NCI-H1105 (cell line): ENCODE data around the gene RAD18.
A peak's percentile ranks its signal among the peaks of the same experiment; 100 is the strongest.

Source experiments
- DNase-seq: peaks from one replicate; lab custom pipeline; 2025; lab: John Stamatoyannopoulos, UW

The RAD18 gene

GRCh38 chr3:8963137-8963853 is at the start of gene RAD18:
Gene RAD18, minus strand, starts transcription at chr3:8963472. Its CDS starts 87 bp downstream, at chr3:8963385.
- DNase-seq, result peak; percentile 79

- DNase-seq, result no peak
These were observed 49.2 kb upstream of the RAD18 start for GRCh38 chr3:9012521-9012920.

GRCh38 chr3:9009976-9010545 is 46.8 kb upstream of the RAD18 start:
- DNase-seq, result no peak

GRCh38 chr3:9008550-9009255 is 45.4 kb upstream of the RAD18 start:
- no peak for DNase-seq

GRCh38 chr3:9007928-9008327 is 44.7 kb upstream of the RAD18 start:
- no peak for DNase-seq

- no peak for DNase-seq
These were observed 43.9 kb upstream of the RAD18 start for GRCh38 chr3:9007213-9007612.

GRCh38 chr3:9000041-9000440 is 36.8 kb upstream of the RAD18 start:
- no peak for DNase-seq

- no peak for DNase-seq
These were observed 33.9 kb upstream of the RAD18 start for GRCh38 chr3:8997151-8997550.

GRCh38 chr3:8996681-8997121 is 33.4 kb upstream of the RAD18 start:
- no peak for DNase-seq

- DNase-seq, result no peak
These were observed 32.9 kb upstream of the RAD18 start for GRCh38 chr3:8996216-8996615.

GRCh38 chr3:8994226-8994625 is 31.0 kb upstream of the RAD18 start:
- DNase-seq, result no peak

GRCh38 chr3:8993331-8993730 is 30.1 kb upstream of the RAD18 start:
- DNase-seq, result no peak

- no peak for DNase-seq
These were observed 29.6 kb upstream of the RAD18 start for GRCh38 chr3:8992854-8993253.

GRCh38 chr3:8992199-8992598 is 28.9 kb upstream of the RAD18 start:
- no peak for DNase-seq

- DNase-seq, result no peak
These were observed 27.3 kb upstream of the RAD18 start for GRCh38 chr3:8990266-8991215.

GRCh38 chr3:8988791-8989558 is 25.7 kb upstream of the RAD18 start:
- DNase-seq, result no peak

GRCh38 chr3:8988384-8988655 is 25.0 kb upstream of the RAD18 start:
- no peak for DNase-seq

- no peak for DNase-seq
These were observed 24.5 kb upstream of the RAD18 start for GRCh38 chr3:8987645-8988383.

- no peak for DNase-seq
These were observed 24.0 kb upstream of the RAD18 start for GRCh38 chr3:8987226-8987625.

- no peak for DNase-seq
These were observed 23.5 kb upstream of the RAD18 start for GRCh38 chr3:8986741-8987140.

- DNase-seq, result no peak
These were observed 22.6 kb upstream of the RAD18 start for GRCh38 chr3:8985876-8986275.
